HepG2 (cell line): ENCODE results near the gene RRP9. TPM values are rescaled to one million over a fixed set of nuclear protein-coding genes. Genes with fewer than 3 reads are reported as not detected.

Source experiments
- MTF1 ChIP-seq: sonication (generic); formaldehyde crosslinking; IDR thresholded peaks from 2 replicates; pipeline ENCODE4 v1.5.0; 2020; ENCODE audit warnings: missing genetic modification reagents
- POLR2AphosphoS5 ChIP-seq: IDR thresholded peaks from 2 replicates; pipeline ENCODE4 v1.6.1; 2012; ENCODE audit warnings: low read depth, low read length
- REPIN1 ChIP-seq: sonication (generic); formaldehyde crosslinking; IDR thresholded peaks from 2 replicates; pipeline ENCODE4 v1.8.0; 2022; ENCODE audit warnings: missing genetic modification reagents, low read depth, mild to moderate bottlenecking, borderline replicate concordance
- SMARCC2 ChIP-seq: fragments of 450-650 bp; IDR thresholded peaks from 2 replicates; pipeline ENCODE4 v1.6.1; 2017; ENCODE audit warnings: antibody characterized with exemption, mild to moderate bottlenecking
- ZNF30 ChIP-seq: sonication (generic); formaldehyde crosslinking; IDR thresholded peaks from 2 replicates; pipeline ENCODE4 v1.5.0; 2020; ENCODE audit warnings: mild to moderate bottlenecking, missing genetic modification reagents
- ZNF549 ChIP-seq: sonication (generic); formaldehyde crosslinking; IDR thresholded peaks from 2 replicates; pipeline ENCODE4 v1.5.0; 2020; ENCODE audit warnings: missing genetic modification reagents
- ZNF572 ChIP-seq: sonication (generic); formaldehyde crosslinking; IDR thresholded peaks from 2 replicates; pipeline ENCODE4 v1.5.1; 2020; ENCODE audit warnings: mild to moderate bottlenecking, missing genetic modification reagents
- ZNF709 ChIP-seq: sonication (generic); formaldehyde crosslinking; IDR thresholded peaks from 2 replicates; pipeline ENCODE4 v1.5.0; 2020; ENCODE audit warnings: mild to moderate bottlenecking, missing genetic modification reagents
- ZNF891 ChIP-seq: sonication (generic); formaldehyde crosslinking; IDR thresholded peaks from 2 replicates; pipeline ENCODE4 v1.5.0; 2020; ENCODE audit warnings: mild to moderate bottlenecking, missing genetic modification reagents
- polyA plus RNA-seq, 8 experiments: library from polyadenylated mRNA; depleted of rRNA in 3 of 8; stranded (reverse) in 7 of 8; unstranded in 1 of 8; fragments of >200 nt; fragmentation: Illumina TruSeq in 4 of 8; extraction: Trizol in 4 of 8; gene quantifications; 2 replicates each; pipeline versions ENCODE4 v1.2.1 to v1.2.3, GENCODE V29; 2011 to 2016; ENCODE audit warnings: low read depth in 4 of 8, missing spikeins in 1 of 8, mixed read lengths in 1 of 8; ENCODE audit not compliant: insufficient read depth in 1 of 8
- total RNA-seq, 5 experiments: library from RNA; depleted of rRNA; stranded (reverse); fragments of >200 nt; fragmentation: Illumina TruSeq; extraction: Trizol; gene quantifications; 2 replicates each; pipeline ENCODE4 v1.2.3, GENCODE V29; 2016; ENCODE audit warnings: low read depth in 1 of 5
- TF ChIP-seq, protein P1 (sequence below): sonication (generic); formaldehyde crosslinking; conservative IDR thresholded peaks from 2 replicates; pipeline ENCODE4 v1.4.0; 2020; ENCODE audit warnings: missing genetic modification reagents
- TF ChIP-seq, protein P2 (sequence below): sonication (generic); formaldehyde crosslinking; IDR thresholded peaks from 2 replicates; pipeline ENCODE4 v1.4.0; 2020; ENCODE audit warnings: mild to moderate bottlenecking, missing genetic modification reagents
- TF ChIP-seq, protein P3 (sequence below): sonication (generic); formaldehyde crosslinking; IDR thresholded peaks from 2 replicates; pipeline ENCODE4 v1.4.0; 2020; ENCODE audit warnings: missing genetic modification reagents, mild to moderate bottlenecking, borderline replicate concordance
- TF ChIP-seq, protein P4 (sequence below): sonication (generic); formaldehyde crosslinking; IDR thresholded peaks from 2 replicates; pipeline ENCODE4 v1.4.0; 2020; ENCODE audit warnings: missing genetic modification reagents

RRP9 gene
- total and polyA plus RNA-seq, 2 of the 13 experiments (the other 11 are each of a cell fraction or from before 2014, with no cell fraction given) = 14.8 to 44.0 TPM

DNA sequence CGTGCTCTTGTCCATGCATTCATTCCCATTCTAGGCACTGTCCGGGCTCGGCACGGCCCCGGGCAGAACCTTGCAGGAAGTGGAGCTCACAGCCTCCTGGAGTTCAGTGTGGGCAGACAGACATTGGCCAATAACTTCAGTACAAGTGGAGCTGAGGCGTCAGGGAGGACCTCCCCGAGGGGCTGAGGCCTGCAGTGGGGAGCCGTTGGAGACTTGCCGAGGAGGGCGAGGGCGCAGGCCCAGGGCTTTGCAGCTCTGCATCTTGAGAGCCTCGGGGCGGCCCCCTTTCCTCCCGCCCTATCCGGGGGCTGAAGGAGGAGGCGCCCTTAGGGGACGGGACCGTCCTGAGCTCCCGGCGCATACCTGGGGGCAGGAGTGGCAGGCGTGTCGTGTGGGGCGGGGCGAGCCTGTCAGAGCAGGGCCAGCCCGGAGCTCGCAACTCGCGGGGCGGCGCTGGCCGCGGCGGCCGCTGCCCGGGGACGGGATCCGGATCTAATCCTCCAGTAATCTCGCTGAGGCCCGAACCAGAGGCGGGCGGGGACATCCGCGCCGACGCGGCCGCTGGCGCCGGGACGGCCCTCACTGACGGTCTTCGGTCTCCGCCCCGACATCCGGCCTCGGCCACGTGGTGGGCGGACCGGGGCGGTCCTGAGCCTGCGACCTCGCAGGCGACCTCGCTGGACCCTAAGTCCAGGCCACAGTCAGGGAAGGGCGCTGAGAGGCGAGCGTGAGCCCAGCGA is 41.3 kb upstream of the RRP9 start, which contains the start of gene ACY1 (continued):
- TF ChIP-seq, protein P1, sequence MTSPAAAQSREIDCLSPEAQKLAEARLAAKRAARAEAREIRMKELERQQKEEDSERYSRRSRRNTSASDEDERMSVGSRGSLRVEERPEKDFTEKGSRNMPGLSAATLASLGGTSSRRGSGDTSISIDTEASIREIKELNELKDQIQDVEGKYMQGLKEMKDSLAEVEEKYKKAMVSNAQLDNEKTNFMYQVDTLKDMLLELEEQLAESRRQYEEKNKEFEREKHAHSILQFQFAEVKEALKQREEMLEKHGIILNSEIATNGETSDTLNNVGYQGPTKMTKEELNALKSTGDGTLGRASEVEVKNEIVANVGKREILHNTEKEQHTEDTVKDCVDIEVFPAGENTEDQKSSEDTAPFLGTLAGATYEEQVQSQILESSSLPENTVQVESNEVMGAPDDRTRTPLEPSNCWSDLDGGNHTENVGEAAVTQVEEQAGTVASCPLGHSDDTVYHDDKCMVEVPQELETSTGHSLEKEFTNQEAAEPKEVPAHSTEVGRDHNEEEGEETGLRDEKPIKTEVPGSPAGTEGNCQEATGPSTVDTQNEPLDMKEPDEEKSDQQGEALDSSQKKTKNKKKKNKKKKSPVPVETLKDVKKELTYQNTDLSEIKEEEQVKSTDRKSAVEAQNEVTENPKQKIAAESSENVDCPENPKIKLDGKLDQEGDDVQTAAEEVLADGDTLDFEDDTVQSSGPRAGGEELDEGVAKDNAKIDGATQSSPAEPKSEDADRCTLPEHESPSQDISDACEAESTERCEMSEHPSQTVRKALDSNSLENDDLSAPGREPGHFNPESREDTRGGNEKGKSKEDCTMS (CRISPR knock-in tag) = no peak
- no peak for TF ChIP-seq ZNF30 (CRISPR knock-in tag)
- TF ChIP-seq ZNF549 (CRISPR knock-in tag) = no peak
- TF ChIP-seq REPIN1 (CRISPR knock-in tag) = peak; percentile 69
- TF ChIP-seq ZNF572 (CRISPR knock-in tag) = peak; percentile 23; the same call in 1 of the 2 replicates
- TF ChIP-seq ZNF891 (CRISPR knock-in tag) = peak; percentile 38; the same call in 1 of the 2 replicates
- TF ChIP-seq, protein P2, sequence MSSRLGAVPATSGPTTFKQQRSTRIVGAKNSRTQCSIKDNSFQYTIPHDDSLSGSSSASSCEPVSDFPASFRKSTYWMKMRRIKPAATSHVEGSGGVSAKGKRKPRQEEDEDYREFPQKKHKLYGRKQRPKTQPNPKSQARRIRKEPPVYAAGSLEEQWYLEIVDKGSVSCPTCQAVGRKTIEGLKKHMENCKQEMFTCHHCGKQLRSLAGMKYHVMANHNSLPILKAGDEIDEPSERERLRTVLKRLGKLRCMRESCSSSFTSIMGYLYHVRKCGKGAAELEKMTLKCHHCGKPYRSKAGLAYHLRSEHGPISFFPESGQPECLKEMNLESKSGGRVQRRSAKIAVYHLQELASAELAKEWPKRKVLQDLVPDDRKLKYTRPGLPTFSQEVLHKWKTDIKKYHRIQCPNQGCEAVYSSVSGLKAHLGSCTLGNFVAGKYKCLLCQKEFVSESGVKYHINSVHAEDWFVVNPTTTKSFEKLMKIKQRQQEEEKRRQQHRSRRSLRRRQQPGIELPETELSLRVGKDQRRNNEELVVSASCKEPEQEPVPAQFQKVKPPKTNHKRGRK (CRISPR knock-in tag) = 0 out of 2 replicates have a peak, but pooled peaks have one; percentile 58
- no peak for TF ChIP-seq MTF1 (CRISPR knock-in tag)
- TF ChIP-seq, protein P3, sequence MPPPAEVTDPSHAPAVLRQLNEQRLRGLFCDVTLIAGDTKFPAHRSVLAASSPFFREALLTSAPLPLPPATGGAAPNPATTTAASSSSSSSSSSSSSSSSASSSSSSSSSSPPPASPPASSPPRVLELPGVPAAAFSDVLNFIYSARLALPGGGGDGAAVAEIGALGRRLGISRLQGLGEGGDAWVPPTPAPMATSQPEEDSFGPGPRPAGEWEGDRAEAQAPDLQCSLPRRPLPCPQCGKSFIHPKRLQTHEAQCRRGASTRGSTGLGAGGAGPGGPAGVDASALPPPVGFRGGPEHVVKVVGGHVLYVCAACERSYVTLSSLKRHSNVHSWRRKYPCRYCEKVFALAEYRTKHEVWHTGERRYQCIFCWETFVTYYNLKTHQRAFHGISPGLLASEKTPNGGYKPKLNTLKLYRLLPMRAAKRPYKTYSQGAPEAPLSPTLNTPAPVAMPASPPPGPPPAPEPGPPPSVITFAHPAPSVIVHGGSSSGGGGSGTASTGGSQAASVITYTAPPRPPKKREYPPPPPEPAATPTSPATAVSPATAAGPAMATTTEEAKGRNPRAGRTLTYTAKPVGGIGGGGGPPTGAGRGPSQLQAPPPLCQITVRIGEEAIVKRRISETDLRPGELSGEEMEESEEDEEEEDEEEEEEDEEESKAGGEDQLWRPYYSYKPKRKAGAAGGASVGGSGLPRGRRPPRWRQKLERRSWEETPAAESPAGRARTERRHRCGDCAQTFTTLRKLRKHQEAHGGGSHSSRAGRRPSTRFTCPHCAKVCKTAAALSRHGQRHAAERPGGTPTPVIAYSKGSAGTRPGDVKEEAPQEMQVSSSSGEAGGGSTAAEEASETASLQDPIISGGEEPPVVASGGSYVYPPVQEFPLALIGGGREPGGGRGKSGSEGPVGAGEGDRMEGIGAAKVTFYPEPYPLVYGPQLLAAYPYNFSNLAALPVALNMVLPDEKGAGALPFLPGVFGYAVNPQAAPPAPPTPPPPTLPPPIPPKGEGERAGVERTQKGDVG (CRISPR knock-in tag) = peak; percentile 86; the same call in 1 of the 2 replicates
- TF ChIP-seq, protein P4, sequence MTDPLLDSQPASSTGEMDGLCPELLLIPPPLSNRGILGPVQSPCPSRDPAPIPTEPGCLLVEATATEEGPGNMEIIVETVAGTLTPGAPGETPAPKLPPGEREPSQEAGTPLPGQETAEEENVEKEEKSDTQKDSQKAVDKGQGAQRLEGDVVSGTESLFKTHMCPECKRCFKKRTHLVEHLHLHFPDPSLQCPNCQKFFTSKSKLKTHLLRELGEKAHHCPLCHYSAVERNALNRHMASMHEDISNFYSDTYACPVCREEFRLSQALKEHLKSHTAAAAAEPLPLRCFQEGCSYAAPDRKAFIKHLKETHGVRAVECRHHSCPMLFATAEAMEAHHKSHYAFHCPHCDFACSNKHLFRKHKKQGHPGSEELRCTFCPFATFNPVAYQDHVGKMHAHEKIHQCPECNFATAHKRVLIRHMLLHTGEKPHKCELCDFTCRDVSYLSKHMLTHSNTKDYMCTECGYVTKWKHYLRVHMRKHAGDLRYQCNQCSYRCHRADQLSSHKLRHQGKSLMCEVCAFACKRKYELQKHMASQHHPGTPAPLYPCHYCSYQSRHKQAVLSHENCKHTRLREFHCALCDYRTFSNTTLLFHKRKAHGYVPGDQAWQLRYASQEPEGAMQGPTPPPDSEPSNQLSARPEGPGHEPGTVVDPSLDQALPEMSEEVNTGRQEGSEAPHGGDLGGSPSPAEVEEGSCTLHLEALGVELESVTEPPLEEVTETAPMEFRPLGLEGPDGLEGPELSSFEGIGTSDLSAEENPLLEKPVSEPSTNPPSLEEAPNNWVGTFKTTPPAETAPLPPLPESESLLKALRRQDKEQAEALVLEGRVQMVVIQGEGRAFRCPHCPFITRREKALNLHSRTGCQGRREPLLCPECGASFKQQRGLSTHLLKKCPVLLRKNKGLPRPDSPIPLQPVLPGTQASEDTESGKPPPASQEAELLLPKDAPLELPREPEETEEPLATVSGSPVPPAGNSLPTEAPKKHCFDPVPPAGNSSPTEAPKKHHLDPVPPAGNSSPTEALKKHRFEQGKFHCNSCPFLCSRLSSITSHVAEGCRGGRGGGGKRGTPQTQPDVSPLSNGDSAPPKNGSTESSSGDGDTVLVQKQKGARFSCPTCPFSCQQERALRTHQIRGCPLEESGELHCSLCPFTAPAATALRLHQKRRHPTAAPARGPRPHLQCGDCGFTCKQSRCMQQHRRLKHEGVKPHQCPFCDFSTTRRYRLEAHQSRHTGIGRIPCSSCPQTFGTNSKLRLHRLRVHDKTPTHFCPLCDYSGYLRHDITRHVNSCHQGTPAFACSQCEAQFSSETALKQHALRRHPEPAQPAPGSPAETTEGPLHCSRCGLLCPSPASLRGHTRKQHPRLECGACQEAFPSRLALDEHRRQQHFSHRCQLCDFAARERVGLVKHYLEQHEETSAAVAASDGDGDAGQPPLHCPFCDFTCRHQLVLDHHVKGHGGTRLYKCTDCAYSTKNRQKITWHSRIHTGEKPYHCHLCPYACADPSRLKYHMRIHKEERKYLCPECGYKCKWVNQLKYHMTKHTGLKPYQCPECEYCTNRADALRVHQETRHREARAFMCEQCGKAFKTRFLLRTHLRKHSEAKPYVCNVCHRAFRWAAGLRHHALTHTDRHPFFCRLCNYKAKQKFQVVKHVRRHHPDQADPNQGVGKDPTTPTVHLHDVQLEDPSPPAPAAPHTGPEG = peak; percentile 92; the same call in 1 of the 2 replicates
- peak; percentile 79; the same call in 1 of the 2 replicates for TF ChIP-seq ZNF709
- peak; percentile 98 for TF ChIP-seq POLR2AphosphoS5
- no peak for TF ChIP-seq SMARCC2
